ENCODE measurements around the gene FBN1.

FBN1 gene

DNA sequence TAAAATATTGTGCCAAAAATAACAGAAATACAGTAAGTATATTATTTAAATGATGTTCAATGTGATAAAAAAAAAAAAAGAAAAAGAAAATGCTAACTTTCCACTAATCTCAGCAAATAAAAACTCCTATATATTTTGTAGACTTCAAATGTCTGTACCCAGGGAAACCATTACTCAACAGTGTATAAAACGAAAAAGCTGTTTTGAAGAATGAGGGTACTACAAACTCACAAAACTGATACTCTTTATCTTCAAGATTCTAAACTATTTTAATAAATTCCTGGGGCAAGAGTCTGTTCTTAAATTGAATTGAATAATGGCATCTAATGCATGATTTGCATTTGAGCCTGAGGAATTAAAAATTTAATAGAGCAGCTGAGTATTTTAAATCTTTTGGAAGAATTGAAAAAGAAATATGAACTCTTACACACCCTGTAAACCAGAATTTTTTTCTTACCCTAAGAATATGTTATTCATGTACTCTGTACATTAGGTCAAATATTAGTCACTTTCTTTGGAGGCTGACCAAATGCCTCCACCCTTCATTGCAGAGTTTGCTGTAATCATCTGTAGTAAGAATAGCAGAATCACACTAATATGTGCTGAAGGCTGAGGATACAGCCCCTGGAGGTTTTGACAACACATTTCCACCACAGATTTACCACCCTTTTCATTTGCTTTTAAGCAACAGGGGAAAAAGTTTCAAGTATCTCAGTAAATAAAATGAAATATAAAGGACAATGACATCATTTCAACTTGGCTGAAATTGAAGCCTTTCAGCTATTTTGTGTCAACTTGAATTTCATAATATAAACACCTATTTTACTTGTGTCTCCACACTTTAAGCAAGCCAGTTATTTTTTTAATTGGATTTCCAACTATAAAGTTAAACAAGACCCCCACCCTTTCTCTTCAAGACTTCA, 79.7 kb downstream of the FBN1 start:
- H3K4me1 Mint-ChIP-seq: no peaks in the 10 kb centered on the region
- DNase-seq (ENCODE audit: low spot score in 2 of 2) (no peak), ATAC-seq (no peak)
- peaks cover 2% of the 10 kb centered on the region for H3K9me3 Mint-ChIP-seq
- no peak overlapping the region for H3K4me3 Mint-ChIP-seq
- no peak overlapping the region for H3K27ac Mint-ChIP-seq
- no peaks in the 10 kb centered on the region for H3K36me3 Mint-ChIP-seq

DNA sequence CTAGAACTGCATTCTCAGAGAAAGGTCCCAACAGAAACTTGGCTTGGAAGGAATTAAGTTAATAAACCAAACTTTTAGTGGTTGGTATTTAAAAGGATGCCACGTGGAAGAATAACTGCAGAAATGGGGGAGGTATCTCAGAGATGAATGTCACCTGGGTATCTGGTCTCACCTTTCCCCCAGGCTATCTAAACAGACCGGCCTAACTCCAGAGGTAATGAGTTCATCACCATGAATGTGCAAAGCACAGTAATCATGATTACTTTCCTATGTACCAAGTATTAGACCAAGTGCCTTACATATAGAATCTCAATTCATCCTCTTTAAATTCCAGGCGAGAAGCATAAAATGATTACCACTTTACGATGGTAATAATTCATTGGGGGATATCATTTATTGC, 80.8 kb downstream of the FBN1 start:
- DNase-seq (ENCODE audit: low spot score in 2 of 2) (no peak), ATAC-seq (no peak)
- Mint-ChIP-seq H3K36me3 (no peaks in the 10 kb centered on the region), H3K4me3 (no peak overlapping the region), H3K4me1 (no peaks in the 10 kb centered on the region), H3K9me3 (peaks cover 2% of the 10 kb centered on the region), H3K27ac (no peak overlapping the region)

DNA sequence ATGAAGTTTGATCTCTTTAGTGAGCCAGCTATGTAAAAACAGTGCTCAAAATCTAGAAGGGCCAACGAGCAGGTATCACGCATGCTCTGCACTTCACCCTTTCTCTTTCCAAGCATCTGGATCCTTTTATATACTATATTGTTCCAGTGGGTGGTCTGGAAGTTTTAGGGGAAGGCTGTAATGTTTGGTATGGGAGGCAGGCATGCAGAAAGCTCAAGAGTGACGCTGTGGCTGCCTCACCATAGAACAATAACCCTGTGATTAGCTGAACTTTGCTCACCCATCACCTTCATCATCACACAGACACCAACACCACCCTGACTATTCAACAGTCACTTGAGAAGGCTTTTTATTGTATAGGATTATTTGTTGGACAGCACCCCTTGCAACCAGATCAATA, 81.6 kb downstream of the FBN1 start:
- no peaks in the 10 kb centered on the region for H3K4me1 Mint-ChIP-seq
- no peak for DNase-seq (ENCODE audit: low spot score in 2 of 2)
- no peaks in the 10 kb centered on the region for H3K36me3 Mint-ChIP-seq
- peaks cover 2% of the 10 kb centered on the region for H3K9me3 Mint-ChIP-seq
- no peak overlapping the region for H3K27ac Mint-ChIP-seq
- no peak overlapping the region for H3K4me3 Mint-ChIP-seq
- ATAC-seq: no peak

DNA sequence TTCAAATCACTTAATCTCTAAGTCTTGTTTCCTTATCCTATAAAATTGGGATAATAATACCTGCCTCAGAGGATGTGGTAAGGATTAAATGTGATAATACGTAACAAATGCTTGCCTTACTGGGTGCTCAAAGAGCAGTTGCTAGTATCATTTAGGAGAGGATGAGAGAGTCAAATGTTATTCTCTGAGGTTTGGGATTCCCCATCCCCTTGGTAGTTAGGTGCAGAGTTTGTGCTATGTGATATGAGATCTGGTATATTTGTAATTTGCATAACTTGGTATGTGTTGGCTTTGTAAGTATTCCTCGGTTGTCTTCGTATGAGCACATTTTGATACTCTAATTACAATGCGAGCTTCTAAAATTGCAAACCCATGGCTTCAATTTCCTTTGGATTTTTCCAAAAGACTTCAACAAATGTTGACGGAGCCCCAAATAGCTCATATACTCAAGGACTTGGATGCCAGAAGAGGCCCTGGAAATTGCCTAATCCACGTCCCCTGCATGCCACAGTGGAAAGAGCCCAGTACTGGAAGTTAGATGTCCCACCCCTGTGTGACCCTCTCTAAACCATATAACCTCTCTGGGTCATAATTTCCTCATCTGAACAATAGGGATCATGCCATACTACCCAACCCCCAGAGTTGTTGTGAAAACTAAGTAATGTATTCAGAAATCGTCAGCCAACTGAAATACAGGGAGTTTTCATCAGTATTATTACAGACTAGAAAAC, 85.0 kb downstream of the FBN1 start:
- no peaks in the 10 kb centered on the region for H3K36me3 Mint-ChIP-seq
- ATAC-seq: no peak
- no peaks in the 10 kb centered on the region for H3K9me3 Mint-ChIP-seq
- H3K4me3 Mint-ChIP-seq: no peak overlapping the region
- no peaks in the 10 kb centered on the region for H3K4me1 Mint-ChIP-seq
- DNase-seq (ENCODE audit: low spot score in 2 of 2): no peak
- H3K27ac Mint-ChIP-seq: no peak overlapping the region

DNA sequence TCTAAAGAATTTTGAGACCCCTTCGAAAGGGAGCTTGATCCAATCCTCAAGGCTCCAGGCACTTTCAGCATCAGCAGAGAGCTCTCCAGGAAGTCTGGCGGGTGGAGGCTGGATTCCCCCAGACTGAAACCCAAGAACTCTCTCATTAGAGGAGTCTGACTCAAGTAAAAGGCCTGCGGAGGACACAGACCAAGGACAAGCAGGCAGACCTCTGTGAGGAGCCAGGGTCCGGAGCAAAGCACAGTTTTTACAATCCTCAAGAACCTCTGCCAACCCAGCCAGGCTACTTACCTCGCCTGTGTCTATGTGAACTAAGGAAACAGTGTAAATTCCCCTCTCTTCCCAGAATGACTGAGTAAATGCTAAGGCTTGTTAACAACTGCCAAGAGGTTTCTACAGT, 86.2 kb downstream of the FBN1 start:
- Mint-ChIP-seq H3K4me3 (no peak overlapping the region), H3K9me3 (no peaks in the 10 kb centered on the region), H3K27ac (no peak overlapping the region), H3K36me3 (no peaks in the 10 kb centered on the region), H3K4me1 (no peaks in the 10 kb centered on the region)
- DNase-seq (ENCODE audit: low spot score in 2 of 2) (no peak), ATAC-seq (no peak)

DNA sequence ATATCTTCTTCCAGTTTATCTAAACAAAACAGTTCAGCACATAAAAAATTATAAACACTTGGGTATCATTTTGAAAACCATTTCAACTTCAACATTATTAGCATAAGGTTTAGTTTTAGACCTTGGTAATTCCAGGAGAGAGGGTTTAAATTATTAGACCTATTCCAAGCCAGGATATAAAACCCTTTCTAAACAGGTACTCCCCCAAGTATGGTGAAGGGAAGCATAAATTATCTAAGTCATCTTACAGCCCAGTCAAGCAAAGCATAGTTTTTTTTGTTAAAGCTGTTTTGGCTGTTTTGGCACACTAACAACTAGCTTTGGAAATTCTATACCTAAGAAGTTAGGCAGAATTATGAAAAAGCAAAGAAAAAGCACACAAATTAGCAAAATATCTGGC, 87.3 kb downstream of the FBN1 start:
- Mint-ChIP-seq H3K27ac (no peak overlapping the region), H3K4me3 (no peak overlapping the region)
- DNase-seq (ENCODE audit: low spot score in 2 of 2): no peak

DNA sequence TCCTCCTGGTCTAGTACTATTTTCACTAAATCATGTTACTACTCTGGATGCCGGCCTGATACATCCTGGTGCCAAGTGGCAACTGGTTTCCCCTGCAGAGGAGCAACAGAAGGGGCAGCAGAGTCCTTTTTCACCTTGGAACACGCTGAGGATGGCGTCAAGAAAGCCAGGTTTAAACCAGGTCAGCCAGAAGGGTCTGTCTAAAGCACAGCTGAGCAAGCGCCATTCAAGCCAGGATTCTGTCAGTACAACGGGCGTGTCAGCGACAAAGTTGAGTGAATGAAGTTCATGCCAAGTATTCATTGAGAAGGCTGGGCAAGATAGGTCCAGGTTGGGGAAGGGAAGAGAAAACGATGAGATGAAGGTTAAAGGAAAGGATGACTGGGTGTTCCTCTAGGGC, 88.2 kb downstream of the FBN1 start:
- DNase-seq (ENCODE audit: low spot score in 2 of 2) (no peak), ATAC-seq (no peak)
- Mint-ChIP-seq H3K9me3 (no peaks in the 10 kb centered on the region), H3K4me3 (no peak overlapping the region), H3K36me3 (no peaks in the 10 kb centered on the region), H3K4me1 (no peaks in the 10 kb centered on the region), H3K27ac (no peak overlapping the region)

More for the DNA sequence above, 87.3 kb downstream of the FBN1 start:
- Mint-ChIP-seq H3K36me3 (no peaks in the 10 kb centered on the region), H3K9me3 (no peaks in the 10 kb centered on the region), H3K4me1 (no peaks in the 10 kb centered on the region)
- no peak for ATAC-seq

DNA sequence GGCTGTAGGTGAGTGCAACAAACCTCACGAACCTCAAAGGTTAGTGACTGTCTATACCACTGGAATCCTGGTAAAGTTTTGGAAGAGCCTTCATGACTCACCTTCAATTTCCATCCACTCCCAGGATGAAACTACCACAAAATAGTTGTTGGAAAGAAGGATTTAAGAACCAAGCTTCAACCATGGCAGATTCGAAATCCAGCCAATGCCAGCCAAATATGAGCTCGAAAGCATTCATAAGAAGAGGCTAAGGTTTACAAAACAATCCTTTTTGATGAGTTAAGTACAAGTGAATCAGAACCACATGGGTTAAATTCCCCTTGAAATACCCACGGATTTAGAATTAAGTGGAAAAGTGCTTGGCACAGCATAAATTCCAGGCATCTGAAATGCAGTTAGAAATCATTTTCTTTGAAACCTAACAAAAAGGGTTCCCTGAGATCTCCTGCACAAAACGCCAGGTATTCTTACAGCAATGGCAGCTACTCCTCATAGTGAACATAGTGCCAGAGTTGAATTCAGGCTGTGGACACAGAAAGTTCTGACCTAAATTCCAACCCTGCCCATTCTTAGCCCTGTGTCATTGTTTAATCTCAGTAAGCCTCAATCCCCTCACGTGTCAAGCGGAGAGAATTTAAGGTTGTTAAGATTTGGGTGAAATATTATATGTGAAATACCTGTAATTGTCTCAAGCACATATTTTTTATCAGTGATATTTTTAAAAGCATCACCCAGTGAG, 89.2 kb downstream of the FBN1 start:
- Mint-ChIP-seq H3K4me1 (no peaks in the 10 kb centered on the region), H3K4me3 (no peak overlapping the region), H3K36me3 (no peaks in the 10 kb centered on the region), H3K9me3 (no peaks in the 10 kb centered on the region), H3K27ac (no peak overlapping the region)
- no peak for ATAC-seq
- no peak for DNase-seq (ENCODE audit: low spot score in 2 of 2)

DNA sequence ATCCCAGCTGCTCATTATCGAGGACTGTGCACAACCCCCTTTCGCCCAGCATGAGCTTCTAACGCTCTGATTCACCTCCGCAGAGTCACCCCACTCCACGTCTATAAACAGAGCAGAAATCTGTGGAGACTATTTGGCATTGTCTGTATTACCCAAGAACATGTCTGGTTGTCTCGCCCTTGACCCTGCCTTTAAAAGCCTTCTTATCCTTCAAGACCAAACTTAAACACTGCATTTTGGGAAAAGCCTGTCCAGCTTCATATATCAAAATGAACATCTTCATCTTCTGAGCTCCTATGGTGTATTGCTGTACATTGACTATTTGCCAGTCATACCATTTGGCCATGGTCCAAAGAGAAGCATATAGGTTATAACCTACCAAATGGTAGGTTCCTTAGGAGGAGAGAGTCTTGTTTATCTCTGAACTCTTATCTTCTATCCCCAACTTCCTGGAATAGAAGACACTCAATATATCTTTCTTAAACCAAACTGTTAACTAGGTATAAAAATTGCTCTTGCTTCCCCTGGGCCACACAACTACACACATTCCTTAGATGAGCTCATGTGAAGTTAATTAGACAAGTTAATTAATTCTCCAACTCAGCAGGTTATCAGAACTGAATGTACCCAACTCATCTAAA, 90.1 kb downstream of the FBN1 start:
- ATAC-seq (no peak), DNase-seq (ENCODE audit: low spot score in 2 of 2) (no peak)
- Mint-ChIP-seq H3K4me1 (no peaks in the 10 kb centered on the region), H3K9me3 (no peaks in the 10 kb centered on the region), H3K4me3 (no peak overlapping the region), H3K27ac (no peak overlapping the region), H3K36me3 (no peaks in the 10 kb centered on the region)

DNA sequence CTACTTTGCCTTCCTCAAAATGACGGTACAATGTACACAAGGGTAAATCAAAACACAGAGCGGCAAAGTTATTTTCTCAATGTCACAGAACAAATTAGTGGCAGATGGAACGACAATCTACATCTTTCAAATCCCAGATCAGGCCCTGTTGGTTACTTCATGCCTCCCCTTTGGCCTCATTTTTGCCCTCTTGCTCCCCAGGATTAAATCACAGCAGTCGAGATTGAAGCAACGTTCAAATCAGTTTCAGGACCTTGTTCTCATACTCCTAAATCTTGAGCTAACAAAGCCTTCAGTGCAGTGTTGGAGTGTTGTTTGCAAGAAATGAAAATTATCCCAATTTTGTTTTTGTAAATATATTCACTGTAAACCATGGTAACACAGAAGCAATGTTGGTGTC, 91.4 kb downstream of the FBN1 start:
- Mint-ChIP-seq H3K36me3 (no peaks in the 10 kb centered on the region), H3K27ac (no peak overlapping the region), H3K4me1 (no peaks in the 10 kb centered on the region), H3K9me3 (no peaks in the 10 kb centered on the region), H3K4me3 (no peak overlapping the region)
- DNase-seq (ENCODE audit: low spot score in 2 of 2) (no peak), ATAC-seq (no peak)

DNA sequence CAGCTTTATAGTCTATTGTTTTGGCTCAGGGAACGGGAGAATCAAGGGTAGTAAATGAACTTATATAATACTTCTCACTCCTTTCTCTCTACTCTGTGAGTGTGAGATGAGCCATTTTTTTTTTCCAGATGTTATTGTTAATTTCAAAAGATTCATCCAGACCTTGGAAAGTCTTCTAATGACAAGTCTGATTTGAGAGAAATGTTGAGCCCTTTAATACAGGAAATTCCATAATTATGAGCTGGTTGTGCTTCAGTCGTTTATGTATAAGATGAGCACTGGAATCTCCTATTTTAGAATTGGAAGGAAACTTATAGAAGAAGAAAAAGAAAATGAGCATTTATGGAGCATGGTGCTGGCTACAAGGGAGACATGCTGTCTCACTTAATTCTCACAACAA, 92.0 kb downstream of the FBN1 start:
- Mint-ChIP-seq H3K27ac (no peak overlapping the region), H3K9me3 (no peaks in the 10 kb centered on the region), H3K36me3 (no peaks in the 10 kb centered on the region), H3K4me3 (no peak overlapping the region), H3K4me1 (no peaks in the 10 kb centered on the region)
- no peak for ATAC-seq
- DNase-seq (ENCODE audit: low spot score in 2 of 2): no peak

DNA sequence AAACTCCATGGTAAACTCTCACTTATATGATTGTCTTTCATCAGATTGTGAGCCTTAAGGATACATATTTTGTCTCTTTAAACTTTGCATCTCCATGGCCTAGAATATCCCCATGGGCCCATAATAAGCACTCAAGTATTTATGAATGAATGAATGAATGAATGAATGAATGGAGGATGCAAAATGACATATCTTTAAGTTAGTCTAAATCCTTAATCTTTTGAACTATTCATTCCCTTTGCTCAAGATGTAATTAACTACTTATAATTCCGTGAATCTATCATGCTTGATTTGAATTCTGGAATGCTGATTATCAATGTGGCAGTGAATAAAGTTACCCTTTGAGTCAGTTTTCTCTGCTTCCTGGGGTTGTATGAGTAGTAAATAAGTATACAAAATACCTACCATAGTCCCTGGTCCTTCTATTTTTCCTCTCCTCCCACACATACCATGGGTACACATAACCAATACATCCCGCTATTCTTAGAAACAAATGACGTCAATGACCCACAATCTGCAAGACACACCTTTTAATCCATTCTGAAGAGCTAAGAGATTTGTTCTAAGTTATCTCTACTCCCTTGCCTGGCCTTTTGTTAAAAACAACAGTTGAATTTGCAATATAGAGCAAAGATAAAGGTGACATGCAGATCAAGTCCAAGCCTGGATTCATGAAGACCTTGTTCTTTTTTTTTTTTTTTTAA, 94.5 kb downstream of the FBN1 start:
- Mint-ChIP-seq H3K9me3 (no peaks in the 10 kb centered on the region), H3K4me3 (no peak overlapping the region), H3K27ac (no peak overlapping the region), H3K36me3 (no peaks in the 10 kb centered on the region), H3K4me1 (no peaks in the 10 kb centered on the region)
- DNase-seq (ENCODE audit: low spot score in 2 of 2): no peak
- ATAC-seq: no peak

DNA sequence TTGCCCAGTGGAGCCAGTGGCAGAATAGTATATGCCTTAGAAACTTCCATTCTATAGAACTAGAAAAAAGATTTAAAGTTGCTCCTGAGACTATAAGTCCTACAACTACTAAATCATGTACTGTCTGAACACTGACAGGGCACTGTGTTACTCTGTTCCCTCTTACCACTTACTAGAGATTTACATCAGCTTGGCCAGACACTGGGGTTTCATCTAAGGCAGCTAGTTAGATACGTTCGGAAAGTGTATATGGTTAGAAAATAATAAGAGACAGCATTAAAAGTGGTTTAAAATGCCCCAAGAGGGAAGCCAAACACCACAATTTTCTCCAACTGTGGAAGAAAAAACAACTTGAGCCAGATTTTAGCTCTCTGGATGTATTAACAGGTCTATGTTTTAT, 97.1 kb downstream of the FBN1 start:
- DNase-seq (ENCODE audit: low spot score in 2 of 2): no peak
- H3K27ac Mint-ChIP-seq: no peak overlapping the region
- H3K9me3 Mint-ChIP-seq: no peaks in the 10 kb centered on the region
- ATAC-seq: no peak
- no peak overlapping the region for H3K4me3 Mint-ChIP-seq
- H3K36me3 Mint-ChIP-seq: no peaks in the 10 kb centered on the region
- no peaks in the 10 kb centered on the region for H3K4me1 Mint-ChIP-seq

DNA sequence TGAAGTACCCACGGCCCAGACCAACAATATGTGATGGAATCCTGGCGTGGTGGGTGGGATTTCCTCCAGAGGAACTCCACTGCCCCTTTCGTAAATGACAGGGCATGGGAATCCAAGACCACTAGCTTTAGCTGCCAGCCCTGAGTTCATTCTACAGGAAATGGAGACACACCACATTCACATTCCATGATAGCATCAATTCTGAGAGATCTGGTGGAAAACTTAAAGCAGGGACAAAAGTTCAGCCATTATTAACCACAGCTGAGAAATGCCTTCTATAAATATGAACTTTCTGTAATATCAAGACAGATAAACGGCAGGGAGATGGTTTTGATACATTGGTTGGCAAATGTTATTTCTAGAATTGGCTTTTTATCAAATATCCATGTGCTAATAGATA, 98.2 kb downstream of the FBN1 start:
- Mint-ChIP-seq H3K27ac (no peak overlapping the region), H3K4me3 (no peak overlapping the region), H3K36me3 (no peaks in the 10 kb centered on the region)

DNA sequence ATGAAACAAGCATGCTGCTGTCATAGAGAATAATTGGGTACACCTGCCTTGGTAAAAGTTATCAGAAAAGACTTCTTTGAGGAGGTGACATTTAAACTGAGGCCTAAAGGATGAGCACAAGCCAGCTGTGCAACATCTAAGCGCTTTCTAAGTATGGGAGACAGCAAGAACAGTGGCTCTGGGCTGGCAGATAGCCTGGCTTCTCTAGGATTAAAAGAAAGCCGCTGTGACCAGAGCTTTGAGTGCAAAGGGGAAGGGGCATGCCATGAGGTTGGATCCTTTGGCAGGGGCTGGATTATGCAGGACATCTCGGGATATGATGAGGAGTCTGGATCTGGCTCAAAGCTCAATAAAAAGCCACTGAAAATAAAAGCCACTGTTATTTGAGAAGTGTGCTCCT, 99.2 kb downstream of the FBN1 start:
- DNase-seq (ENCODE audit: low spot score in 2 of 2): no peak

More for the DNA sequence above, 98.2 kb downstream of the FBN1 start:
- no peak for ATAC-seq
- H3K9me3 Mint-ChIP-seq: no peaks in the 10 kb centered on the region
- no peak for DNase-seq (ENCODE audit: low spot score in 2 of 2)
- no peaks in the 10 kb centered on the region for H3K4me1 Mint-ChIP-seq

More for the DNA sequence above, 99.2 kb downstream of the FBN1 start:
- H3K4me1 Mint-ChIP-seq: no peaks in the 10 kb centered on the region
- H3K27ac Mint-ChIP-seq: no peak overlapping the region
- no peak overlapping the region for H3K4me3 Mint-ChIP-seq
- ATAC-seq: no peak
- no peaks in the 10 kb centered on the region for H3K9me3 Mint-ChIP-seq
- no peaks in the 10 kb centered on the region for H3K36me3 Mint-ChIP-seq

Data from stimulated activated effector memory CD8-positive, alpha-beta T cell treated with anti-CD3 and anti-CD28 coated beads, Interleukin-12 subunit alpha, Interleukin-12 subunit beta, amount 100 ng/mL, for 72 hours (primary cell).